K562 (cell line): ENCODE data around the gene SPTBN4. TPM values are rescaled to one million over a fixed set of nuclear protein-coding genes. Genes with fewer than 3 reads are reported as not detected.

Source experiments
- BHLHE40 ChIP-seq: IDR thresholded peaks from 2 replicates; pipeline ENCODE4 v1.6.1; 2011; ENCODE audit warnings: low read length, improper control_type of control experiment
- CXXC5 ChIP-seq: fragments of 250-450 bp; sonication (Bioruptor Pico); IDR thresholded peaks from 2 replicates; pipeline ENCODE4 v1.8.0; 2022; ENCODE audit warnings: inconsistent platforms, mild to moderate bottlenecking, moderate library complexity
- MAX ChIP-seq: sonication (generic); formaldehyde crosslinking; IDR thresholded peaks from 2 replicates; pipeline ENCODE4 v1.9.0; 2022; ENCODE audit warnings: mild to moderate bottlenecking, missing genetic modification reagents
- MCM5 ChIP-seq: fragments of 450-650 bp; IDR thresholded peaks from 2 replicates; pipeline ENCODE4 v1.6.1; 2016; ENCODE audit warnings: low read depth
- NFIC ChIP-seq: fragments of 450-650 bp; IDR thresholded peaks from 2 replicates; pipeline ENCODE4 v1.6.1; 2017; ENCODE audit warnings: mild to moderate bottlenecking, inconsistent platforms
- NR2C2 ChIP-seq, 2 experiments: fragments of 200-800 bp in 1 of 2; sonication (Bioruptor generic) in 1 of 2; sonication (generic) in 1 of 2; formaldehyde crosslinking in 1 of 2; IDR thresholded peaks; 2 replicates each; pipeline versions ENCODE4 v1.6.1 to v1.8.0; 2016 to 2022; ENCODE audit warnings: mild to moderate bottlenecking in 1 of 2, missing compliant biosample characterization in 1 of 2, missing genetic modification characterization in 1 of 2, missing genetic modification reagents in 1 of 2
- RAD51 ChIP-seq: fragments of 450-650 bp; IDR thresholded peaks from 2 replicates; pipeline ENCODE4 v1.7.1; 2016; ENCODE audit warnings: low read depth, mild to moderate bottlenecking, borderline replicate concordance
- RBM22 ChIP-seq: fragments of 200-400 bp; formaldehyde crosslinking; IDR thresholded peaks from 2 replicates; pipeline ENCODE4 v1.6.1; 2018; ENCODE audit warnings: low read length, low read depth; ENCODE audit not compliant: poor library complexity, severe bottlenecking
- SLC30A9 ChIP-seq: fragments of 250-450 bp; sonication (Bioruptor Pico); IDR thresholded peaks from 2 replicates; pipeline ENCODE4 v1.8.0; 2022; ENCODE audit warnings: mild to moderate bottlenecking, moderate library complexity
- ZNF592 ChIP-seq: fragments of 450-650 bp; IDR thresholded peaks from 2 replicates; pipeline ENCODE4 v1.6.1; 2017; ENCODE audit warnings: antibody characterized with exemption, mild to moderate bottlenecking
- ZNF766 ChIP-seq: fragments of 200-800 bp; sonication (Bioruptor generic); conservative IDR thresholded peaks from 2 replicates; pipeline ENCODE4 v1.6.1; 2016; ENCODE audit warnings: missing genetic modification characterization, missing compliant biosample characterization
- polyA plus RNA-seq, 8 experiments: library from polyadenylated mRNA; depleted of rRNA in 4 of 8; stranded (reverse) in 5 of 8; unstranded in 3 of 8; fragments of >200 nt; fragmentation: Nextera tagmentation in 2 of 8; fragmentation: Illumina TruSeq in 1 of 8; extraction: Ambion mirVana in 2 of 8; extraction: Trizol in 1 of 8; gene quantifications; 2 replicates each; pipeline versions ENCODE4 v1.2.1 to v1.2.3, GENCODE V29; 2011 to 2014; ENCODE audit warnings: inconsistent platforms in 1 of 8, missing spikeins in 1 of 8
- total RNA-seq, 7 experiments: library from RNA; depleted of rRNA in 6 of 7; stranded (reverse); fragments of >200 nt in 6 of 7; fragmentation: Illumina TruSeq in 2 of 7; extraction: Trizol in 2 of 7; gene quantifications; 2 replicates each; pipeline versions ENCODE4 v1.2.1 to v1.2.3, GENCODE V29; 2011 to 2021; ENCODE audit warnings: low replicate concordance in 1 of 7

Gene SPTBN4
- total and polyA plus RNA-seq, 9 of the 15 experiments (the other 6 are each of a cell fraction or from before 2014, with no cell fraction given): 0.01 to 1.5 (median 0.86) TPM

DNA sequence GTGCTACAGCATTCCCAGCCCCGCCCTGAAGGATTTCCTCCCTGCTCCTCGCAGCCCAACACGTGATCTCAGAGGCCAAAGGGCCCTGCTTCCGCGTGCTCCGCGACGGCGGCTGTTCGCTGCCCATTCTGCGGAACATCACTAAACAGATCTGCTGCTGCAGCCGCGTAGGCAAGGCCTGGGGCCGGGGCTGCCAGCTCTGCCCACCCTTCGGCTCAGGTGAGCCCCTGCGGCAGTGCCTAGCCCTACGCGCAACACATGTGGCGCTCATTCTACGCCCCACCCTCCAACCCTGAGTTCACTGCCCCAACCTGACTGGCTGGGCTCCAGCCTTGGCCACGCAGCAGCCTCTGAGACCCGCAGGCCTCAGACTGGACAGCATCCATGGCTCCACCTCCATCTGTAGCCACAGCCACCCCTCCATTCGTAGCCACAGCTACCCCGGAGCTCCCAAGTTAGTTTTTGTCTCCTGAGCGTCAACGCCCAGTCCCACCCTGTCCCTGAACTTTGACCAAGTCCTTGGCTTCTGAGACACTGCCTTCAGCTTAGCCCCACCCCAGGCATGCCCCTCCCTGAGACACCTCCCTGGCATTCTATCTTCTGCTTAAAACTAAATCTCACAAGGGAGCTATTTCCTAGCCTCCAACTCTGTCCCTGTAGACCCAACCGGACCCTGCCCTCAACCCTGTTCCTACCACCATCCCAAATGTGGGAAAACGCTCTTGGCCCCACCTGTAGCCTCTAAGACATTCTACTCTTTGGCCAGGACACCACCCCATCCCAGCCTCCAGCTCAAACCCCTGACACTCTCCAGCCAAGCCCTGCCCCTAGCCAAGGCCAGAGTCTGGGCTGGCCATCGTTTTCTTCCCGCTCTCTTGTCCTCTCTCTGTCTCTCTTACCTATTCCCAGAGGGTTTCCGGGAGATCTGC, 140.8 kb downstream of the SPTBN4 start (continued):
- peak; percentile 72 for TF ChIP-seq ZNF592
- TF ChIP-seq ZNF766 (CRISPR knock-in tag): peak; percentile 25; the same call in 1 of the 2 replicates
- peak; percentile 45; the same call in 1 of the 2 replicates for TF ChIP-seq CXXC5 (CRISPR knock-in tag)
- TF ChIP-seq NR2C2 (CRISPR knock-in tag; IDR thresholded peaks at IDR 0.05): no peak
- TF ChIP-seq NR2C2 (tag; IDR thresholded peaks at IDR 0.05): peak; percentile 32; the same call in 1 of the 2 replicates
- 0 out of 2 replicates have a peak, but pooled peaks have one; percentile 12 for TF ChIP-seq RAD51
- TF ChIP-seq NFIC: peak; percentile 30; the same call in 1 of the 2 replicates
- no peak for TF ChIP-seq SLC30A9 (CRISPR knock-in tag)
- peak; percentile 48; the same call in 1 of the 2 replicates for TF ChIP-seq MAX (CRISPR knock-in tag)
- TF ChIP-seq MCM5: no peak
- peak; percentile 18 for TF ChIP-seq RBM22
- peak; percentile 51; the same call in 1 of the 2 replicates for TF ChIP-seq BHLHE40
